ENCODE results near the gene NDUFA8. TPM values are rescaled to one million over a fixed set of nuclear protein-coding genes. Genes with fewer than 3 reads are reported as not detected.

The NDUFA8 gene
- total and polyA plus RNA-seq, 3 experiments from 2014 or later: 50.7 to 74.4 (median 54.6) TPM

DNA sequence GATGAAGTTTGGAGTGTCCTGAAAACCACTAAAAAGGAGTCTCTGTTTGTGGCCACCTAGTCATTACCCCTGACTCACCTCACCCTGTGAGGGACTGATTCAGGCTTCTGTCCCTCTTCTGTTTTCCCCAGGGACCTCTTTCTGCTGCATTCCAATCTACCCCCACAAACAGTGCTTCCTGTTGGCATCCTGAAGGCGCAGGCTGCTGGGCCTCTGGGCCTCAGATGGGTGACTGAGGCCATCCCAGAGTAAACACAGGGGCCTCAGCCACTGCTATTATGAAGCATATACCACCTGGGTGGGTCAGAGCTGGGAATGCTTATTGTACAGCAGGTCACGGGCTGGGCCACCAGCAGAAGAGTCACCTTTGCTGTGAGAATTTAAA, 20.1 kb upstream of the NDUFA8 start:
- Histone ChIP-seq H3K4me3 (ENCODE audit: low read length) (no peak overlapping the region), H3K27ac (ENCODE audit: low read depth, low read length) (no peak overlapping the region), H3K27me3 (ENCODE audit: insufficient read depth, low read length, poor library complexity, severe bottlenecking) (no peaks in the 10 kb centered on the region), H3K9me3 (ENCODE audit: low read length) (no peaks in the 10 kb centered on the region), H3K36me3 (ENCODE audit: insufficient read depth, low read length) (no peaks in the 10 kb centered on the region), H3K4me1 (ENCODE audit: insufficient read depth, low read length) (no peaks in the 10 kb centered on the region)
- H3K4me3 Mint-ChIP-seq: no peak overlapping the region
- no peaks in the 10 kb centered on the region for H3K4me1 Mint-ChIP-seq
- ChIA-PET CTCF (no interaction called here), POLR2A (no interaction called here)
- no peaks in the 10 kb centered on the region for H3K36me3 Mint-ChIP-seq
- H3K9me3 Mint-ChIP-seq: no peaks in the 10 kb centered on the region
- DNase-seq: no peak
- H3K27me3 Mint-ChIP-seq: peaks cover 13 to 38% of the 10 kb centered on the region in 2 donors
- no peak overlapping the region for H3K27ac Mint-ChIP-seq

DNA sequence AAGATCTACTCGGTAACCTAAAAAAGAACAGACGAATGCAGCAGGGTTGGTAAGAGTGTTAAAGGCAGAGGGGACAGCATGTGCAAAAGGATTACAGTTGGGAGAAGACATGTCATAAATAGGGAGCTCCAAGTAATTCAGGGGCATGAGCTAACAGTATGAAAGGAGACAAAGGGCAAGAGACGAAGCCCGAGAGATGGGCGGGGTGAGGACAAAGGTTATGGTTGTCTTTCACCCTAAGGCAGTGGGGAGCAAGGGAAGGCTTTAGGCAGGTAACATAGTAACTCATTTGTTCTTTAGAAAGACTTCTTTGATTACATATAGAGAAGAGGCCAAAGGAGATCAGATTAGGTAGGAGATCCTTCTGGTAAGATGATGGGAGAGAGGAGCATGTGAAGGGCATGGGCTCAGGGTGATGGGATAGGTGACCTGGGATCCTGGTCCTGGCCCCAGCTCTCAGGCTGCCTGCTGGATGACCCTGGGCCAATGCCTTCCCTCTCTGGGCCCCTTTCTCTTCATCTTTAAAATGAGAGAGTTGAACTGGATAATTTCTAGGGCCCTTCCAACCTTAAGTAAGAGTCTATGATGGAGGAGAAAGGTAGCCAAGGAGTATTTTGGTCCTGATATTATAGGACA, 19.6 kb upstream of the NDUFA8 start:
- H3K36me3 Mint-ChIP-seq: no peaks in the 10 kb centered on the region
- H3K4me1 Mint-ChIP-seq: no peaks in the 10 kb centered on the region
- H3K27ac ChIP-seq (ENCODE audit: low read depth, low read length): no peak overlapping the region
- ChIA-PET POLR2A (no interaction called here), CTCF (no interaction called here)
- no peak for DNase-seq
- H3K4me3 Mint-ChIP-seq: no peak overlapping the region
- no peak overlapping the region for H3K4me3 ChIP-seq (ENCODE audit: low read length)
- H3K27me3 ChIP-seq (ENCODE audit: insufficient read depth, low read length, poor library complexity, severe bottlenecking): no peaks in the 10 kb centered on the region
- no peaks in the 10 kb centered on the region for H3K4me1 ChIP-seq (ENCODE audit: insufficient read depth, low read length)
- H3K27me3 Mint-ChIP-seq: peaks cover 13 to 43% of the 10 kb centered on the region in 2 donors
- H3K36me3 ChIP-seq (ENCODE audit: insufficient read depth, low read length): no peaks in the 10 kb centered on the region
- H3K27ac Mint-ChIP-seq: no peak overlapping the region
- no peaks in the 10 kb centered on the region for H3K9me3 ChIP-seq (ENCODE audit: low read length)
- H3K9me3 Mint-ChIP-seq: no peaks in the 10 kb centered on the region

DNA sequence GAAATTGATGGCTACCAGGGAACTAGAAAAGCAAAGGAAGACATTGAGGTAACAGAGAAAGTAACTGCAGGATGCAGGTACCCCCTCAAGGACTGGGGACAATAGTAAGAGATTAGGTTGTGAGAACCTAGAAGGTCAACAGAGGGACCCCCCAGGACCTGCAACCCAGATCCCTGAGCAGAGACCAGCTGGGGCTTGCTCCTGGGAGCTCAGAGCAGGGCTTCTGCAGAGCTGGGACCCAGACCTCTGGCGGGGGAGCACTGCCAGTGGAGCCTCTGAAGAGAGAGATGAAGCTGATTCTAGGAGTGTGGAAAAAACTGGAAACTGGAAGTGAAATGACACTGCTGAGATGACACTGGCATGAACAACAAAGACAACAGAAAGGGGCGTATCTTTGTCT, 17.3 kb upstream of the NDUFA8 start:
- H3K36me3 ChIP-seq (ENCODE audit: insufficient read depth, low read length): no peaks in the 10 kb centered on the region
- DNase-seq: no peak
- Mint-ChIP-seq H3K36me3 (no peaks in the 10 kb centered on the region), H3K27me3 (peaks cover 18 to 51% of the 10 kb centered on the region in 2 donors), H3K4me3 (no peak overlapping the region), H3K9me3 (no peaks in the 10 kb centered on the region), H3K4me1 (no peaks in the 10 kb centered on the region), H3K27ac (no peak overlapping the region)
- ChIA-PET POLR2A (no interaction called here), CTCF (no interaction called here)
- no peaks in the 10 kb centered on the region for H3K27me3 ChIP-seq (ENCODE audit: insufficient read depth, low read length, poor library complexity, severe bottlenecking)
- no peaks in the 10 kb centered on the region for H3K9me3 ChIP-seq (ENCODE audit: low read length)
- H3K27ac ChIP-seq (ENCODE audit: low read depth, low read length): no peak overlapping the region
- no peaks in the 10 kb centered on the region for H3K4me1 ChIP-seq (ENCODE audit: insufficient read depth, low read length)
- H3K4me3 ChIP-seq (ENCODE audit: low read length): no peak overlapping the region

DNA sequence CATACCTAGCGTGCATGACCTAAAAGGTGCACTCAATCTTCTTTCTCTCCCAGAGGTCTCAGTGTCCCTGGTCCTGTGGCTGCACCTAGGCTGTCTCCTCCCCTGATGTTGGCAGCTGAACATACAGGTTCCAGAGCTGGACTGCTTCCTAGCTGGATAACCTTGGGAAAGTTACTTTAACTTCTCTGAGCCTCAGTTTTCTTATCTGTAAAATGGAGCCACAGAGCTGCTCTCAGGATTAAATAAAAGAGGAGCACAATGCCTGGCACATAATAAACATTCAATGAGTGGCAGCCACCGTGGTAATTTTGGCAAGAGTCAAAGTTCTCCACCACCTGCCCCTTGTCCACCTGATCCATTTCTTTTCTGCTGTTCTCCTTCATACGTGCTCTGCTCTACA, 14.1 kb upstream of the NDUFA8 start:
- peaks cover 0 to 1% (median 0%) of the 10 kb centered on the region in 5 donors for H3K9me3 Mint-ChIP-seq
- no peaks in the 10 kb centered on the region for H3K36me3 Mint-ChIP-seq
- CTCF ChIA-PET: no interaction called here
- H3K27ac Mint-ChIP-seq: no peak overlapping the region
- Histone ChIP-seq H3K27ac (ENCODE audit: low read depth, low read length) (no peak overlapping the region), H3K9me3 (ENCODE audit: low read length) (no peaks in the 10 kb centered on the region), H3K36me3 (ENCODE audit: insufficient read depth, low read length) (no peaks in the 10 kb centered on the region), H3K4me1 (ENCODE audit: insufficient read depth, low read length) (no peaks in the 10 kb centered on the region), H3K4me3 (ENCODE audit: low read length) (no peak overlapping the region), H3K27me3 (ENCODE audit: insufficient read depth, low read length, poor library complexity, severe bottlenecking) (no peaks in the 10 kb centered on the region)
- no peak for DNase-seq
- H3K27me3 Mint-ChIP-seq: peaks cover 24 to 61% of the 10 kb centered on the region in 2 donors
- POLR2A ChIA-PET: no interaction called here
- H3K4me3 Mint-ChIP-seq: no peak overlapping the region
- no peaks in the 10 kb centered on the region for H3K4me1 Mint-ChIP-seq

DNA sequence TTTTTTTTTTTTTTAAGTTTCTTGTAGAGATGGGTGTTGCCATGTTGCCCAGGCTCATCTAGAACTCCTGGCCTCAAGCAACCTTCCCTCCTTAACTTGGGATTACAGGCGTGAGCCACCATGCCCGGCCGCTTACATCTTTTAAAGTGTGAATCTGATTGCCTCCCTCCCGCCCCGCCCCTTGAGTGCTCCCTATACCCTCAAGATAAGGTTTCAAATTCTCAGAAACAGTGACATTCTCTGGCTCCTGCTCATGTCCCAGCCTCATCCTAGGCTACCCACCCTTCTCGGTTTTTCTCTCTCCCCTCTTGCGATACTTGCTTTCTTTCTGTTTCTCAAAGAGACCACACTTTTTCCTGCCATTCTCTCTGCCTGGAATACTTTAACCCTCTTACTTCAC, 12.6 kb upstream of the NDUFA8 start:
- Histone ChIP-seq H3K27me3 (ENCODE audit: insufficient read depth, low read length, poor library complexity, severe bottlenecking) (no peaks in the 10 kb centered on the region), H3K9me3 (ENCODE audit: low read length) (no peaks in the 10 kb centered on the region), H3K4me1 (ENCODE audit: insufficient read depth, low read length) (no peaks in the 10 kb centered on the region), H3K4me3 (ENCODE audit: low read length) (no peak overlapping the region), H3K36me3 (ENCODE audit: insufficient read depth, low read length) (no peaks in the 10 kb centered on the region), H3K27ac (ENCODE audit: low read depth, low read length) (no peak overlapping the region)
- Mint-ChIP-seq H3K36me3 (peaks cover 0 to 7% (median 0%) of the 10 kb centered on the region in 3 donors), H3K4me3 (no peak overlapping the region), H3K27me3 (peaks cover 24 to 70% of the 10 kb centered on the region in 2 donors), H3K4me1 (no peaks in the 10 kb centered on the region), H3K27ac (no peak overlapping the region), H3K9me3 (peaks cover 0 to 1% (median 0%) of the 10 kb centered on the region in 5 donors)
- CTCF ChIA-PET: no interaction called here
- no peak for DNase-seq
- POLR2A ChIA-PET: no interaction called here

DNA sequence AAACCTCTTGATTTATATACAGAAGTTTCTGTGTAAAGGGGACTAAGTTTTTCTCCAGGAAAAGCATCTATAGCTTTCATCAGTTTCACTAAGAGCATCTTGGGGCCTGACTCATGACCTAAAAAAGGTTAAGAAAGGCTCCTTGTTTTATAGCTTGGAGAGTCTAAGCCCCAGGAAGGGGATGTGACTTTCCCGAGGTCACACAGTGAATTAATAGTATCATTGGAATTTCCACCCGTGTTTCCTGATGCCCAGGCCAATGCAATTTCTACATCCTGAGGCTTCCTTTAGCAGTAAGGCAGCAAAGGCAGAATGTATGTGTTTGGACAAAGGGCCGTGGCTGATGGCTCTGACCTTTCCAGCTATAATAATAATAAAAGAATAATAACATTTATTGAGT, 8.8 kb upstream of the NDUFA8 start:
- Histone ChIP-seq H3K36me3 (ENCODE audit: insufficient read depth, low read length) (no peaks in the 10 kb centered on the region), H3K27me3 (ENCODE audit: insufficient read depth, low read length, poor library complexity, severe bottlenecking) (no peaks in the 10 kb centered on the region), H3K4me1 (ENCODE audit: insufficient read depth, low read length) (no peaks in the 10 kb centered on the region), H3K9me3 (ENCODE audit: low read length) (no peaks in the 10 kb centered on the region), H3K4me3 (ENCODE audit: low read length) (no peak overlapping the region), H3K27ac (ENCODE audit: low read depth, low read length) (no peak overlapping the region)
- CTCF ChIA-PET: no interaction called here
- H3K4me1 Mint-ChIP-seq: no peaks in the 10 kb centered on the region
- peaks cover 28 to 64% of the 10 kb centered on the region in 2 donors for H3K27me3 Mint-ChIP-seq
- H3K9me3 Mint-ChIP-seq: peaks cover 0 to 1% (median 0%) of the 10 kb centered on the region in 5 donors
- POLR2A ChIA-PET: no interaction called here
- no peak overlapping the region for H3K27ac Mint-ChIP-seq
- no peak for DNase-seq
- peaks cover 0 to 7% (median 0%) of the 10 kb centered on the region in 3 donors for H3K36me3 Mint-ChIP-seq
- H3K4me3 Mint-ChIP-seq: no peak overlapping the region

DNA sequence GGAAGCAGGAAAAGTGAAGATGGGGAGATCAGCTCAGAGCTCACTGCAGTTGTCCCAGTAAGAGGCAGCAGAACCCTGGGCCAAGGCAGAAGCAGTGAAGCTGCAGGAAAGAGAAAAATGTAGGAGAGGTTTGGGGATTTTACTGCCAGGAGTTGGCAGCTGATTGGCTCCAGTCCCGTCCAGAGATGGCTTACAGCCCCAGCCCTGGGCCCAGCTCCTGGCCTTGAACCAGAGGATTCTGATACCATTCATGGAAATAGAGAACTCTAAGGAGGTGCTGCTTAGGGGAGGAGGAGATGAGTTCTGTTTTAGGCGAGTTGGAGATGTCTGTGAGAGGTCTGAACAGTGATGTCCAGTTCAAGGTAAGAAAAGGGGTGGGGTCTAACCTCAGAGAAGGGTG, 4.7 kb upstream of the NDUFA8 start:
- no peak for DNase-seq
- Histone ChIP-seq H3K4me1 (ENCODE audit: insufficient read depth, low read length) (peaks cover 4% of the 10 kb centered on the region), H3K4me3 (ENCODE audit: low read length) (no peak overlapping the region), H3K27me3 (ENCODE audit: insufficient read depth, low read length, poor library complexity, severe bottlenecking) (no peaks in the 10 kb centered on the region), H3K9me3 (ENCODE audit: low read length) (no peaks in the 10 kb centered on the region), H3K36me3 (ENCODE audit: insufficient read depth, low read length) (no peaks in the 10 kb centered on the region), H3K27ac (ENCODE audit: low read depth, low read length) (no peak overlapping the region)
- H3K27ac Mint-ChIP-seq: peak overlapping the region in 1 of 8 donors; percentile 19
- ChIA-PET CTCF (interaction anchor here (1.1 kb wide), 1 partner anchor 9 kb away, joined by 3 read pairs; no protein-coding TSS in a partner anchor), POLR2A (no interaction called here)
- H3K27me3 Mint-ChIP-seq: peaks cover 21 to 57% of the 10 kb centered on the region in 2 donors
- H3K36me3 Mint-ChIP-seq: peaks cover 0 to 13% (median 3%) of the 10 kb centered on the region in 3 donors
- H3K4me1 Mint-ChIP-seq: peaks cover 6 to 13% (median 11%) of the 10 kb centered on the region in 3 donors
- no peak overlapping the region for H3K4me3 Mint-ChIP-seq
- peaks cover 0 to 8% (median 6%) of the 10 kb centered on the region in 5 donors for H3K9me3 Mint-ChIP-seq

DNA sequence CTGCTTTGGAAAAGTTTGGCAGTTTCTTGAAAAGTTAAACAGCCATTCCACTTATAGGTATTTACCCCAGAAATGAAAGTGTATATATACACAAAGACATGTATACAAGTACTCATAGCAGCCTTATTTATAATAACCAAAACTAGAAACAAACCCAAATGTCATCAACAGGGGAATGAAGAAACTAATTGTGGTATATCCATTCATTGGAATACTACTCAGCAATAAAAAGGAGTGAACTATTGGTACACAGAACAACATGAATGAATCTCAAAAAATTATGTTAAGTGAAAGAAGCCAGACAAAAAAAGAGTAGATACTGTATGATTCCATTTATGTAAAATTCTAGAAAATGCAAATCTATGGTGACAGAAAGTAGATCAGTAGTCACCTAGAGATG, 2.8 kb upstream of the NDUFA8 start:
- Histone ChIP-seq H3K4me3 (ENCODE audit: low read length) (no peak overlapping the region), H3K36me3 (ENCODE audit: insufficient read depth, low read length) (no peaks in the 10 kb centered on the region), H3K9me3 (ENCODE audit: low read length) (no peaks in the 10 kb centered on the region), H3K27ac (ENCODE audit: low read depth, low read length) (no peak overlapping the region), H3K4me1 (ENCODE audit: insufficient read depth, low read length) (peaks cover 18% of the 10 kb centered on the region), H3K27me3 (ENCODE audit: insufficient read depth, low read length, poor library complexity, severe bottlenecking) (no peaks in the 10 kb centered on the region)
- H3K27ac Mint-ChIP-seq: no peak overlapping the region
- H3K4me1 Mint-ChIP-seq: peaks cover 21 to 31% (median 24%) of the 10 kb centered on the region in 3 donors
- ChIA-PET POLR2A (no interaction called here), CTCF (no interaction called here)
- peaks cover 0 to 9% (median 7%) of the 10 kb centered on the region in 3 donors for H3K36me3 Mint-ChIP-seq
- H3K27me3 Mint-ChIP-seq: peaks cover 14 to 43% of the 10 kb centered on the region in 2 donors
- peak overlapping the region in 1 of 7 donors; percentile 23 for H3K4me3 Mint-ChIP-seq
- H3K9me3 Mint-ChIP-seq: peaks cover 0 to 8% (median 6%) of the 10 kb centered on the region in 5 donors
- DNase-seq: no peak
